ENCODE results near the gene ZRANB1. TPM values are rescaled to one million over a fixed set of nuclear protein-coding genes. Genes with fewer than 3 reads are reported as not detected.

ZRANB1 gene
- total and polyA plus RNA-seq, 2 experiments from 2014 or later: 7.9 to 30.0 TPM

DNA sequence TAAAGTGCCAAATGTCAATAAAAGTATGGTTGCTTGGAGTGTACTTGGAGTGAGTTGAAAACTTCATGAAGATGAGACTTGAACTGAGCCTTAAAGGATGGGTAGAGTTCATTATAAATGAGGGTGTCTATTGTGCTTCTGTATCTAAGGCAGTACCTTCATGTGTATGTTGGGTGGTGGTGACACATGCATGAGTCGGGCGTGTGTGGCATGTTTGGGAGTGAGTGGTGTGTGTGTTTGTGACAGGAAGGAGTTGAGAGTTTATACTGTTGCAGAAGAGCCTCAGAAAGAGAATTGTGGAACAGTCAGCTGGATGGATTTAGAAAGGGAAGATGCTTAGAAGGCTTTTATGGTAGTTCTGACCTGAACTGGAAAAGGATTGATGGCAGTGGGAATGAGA, 6.0 kb upstream of the ZRANB1 start:
- no peaks in the 10 kb centered on the region for H3K36me3 ChIP-seq (replicated peaks; ENCODE audit: insufficient read depth, low read depth)
- H3K9me3 ChIP-seq (ENCODE audit: low read depth): no peaks in the 10 kb centered on the region
- peaks cover 99% of the 10 kb centered on the region for H3K79me2 ChIP-seq
- no peak overlapping the region for H3K4me2 ChIP-seq
- no peak for TF ChIP-seq EZH2 (IDR thresholded peaks at IDR 0.05; ENCODE audit: borderline replicate concordance)
- TF ChIP-seq, protein P1, sequence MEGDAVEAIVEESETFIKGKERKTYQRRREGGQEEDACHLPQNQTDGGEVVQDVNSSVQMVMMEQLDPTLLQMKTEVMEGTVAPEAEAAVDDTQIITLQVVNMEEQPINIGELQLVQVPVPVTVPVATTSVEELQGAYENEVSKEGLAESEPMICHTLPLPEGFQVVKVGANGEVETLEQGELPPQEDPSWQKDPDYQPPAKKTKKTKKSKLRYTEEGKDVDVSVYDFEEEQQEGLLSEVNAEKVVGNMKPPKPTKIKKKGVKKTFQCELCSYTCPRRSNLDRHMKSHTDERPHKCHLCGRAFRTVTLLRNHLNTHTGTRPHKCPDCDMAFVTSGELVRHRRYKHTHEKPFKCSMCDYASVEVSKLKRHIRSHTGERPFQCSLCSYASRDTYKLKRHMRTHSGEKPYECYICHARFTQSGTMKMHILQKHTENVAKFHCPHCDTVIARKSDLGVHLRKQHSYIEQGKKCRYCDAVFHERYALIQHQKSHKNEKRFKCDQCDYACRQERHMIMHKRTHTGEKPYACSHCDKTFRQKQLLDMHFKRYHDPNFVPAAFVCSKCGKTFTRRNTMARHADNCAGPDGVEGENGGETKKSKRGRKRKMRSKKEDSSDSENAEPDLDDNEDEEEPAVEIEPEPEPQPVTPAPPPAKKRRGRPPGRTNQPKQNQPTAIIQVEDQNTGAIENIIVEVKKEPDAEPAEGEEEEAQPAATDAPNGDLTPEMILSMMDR (IDR thresholded peaks at IDR 0.05; ENCODE audit: poor library complexity): no peak
- TF ChIP-seq EZH2phosphoT487 (IDR thresholded peaks at IDR 0.05; ENCODE audit: low read depth, severe bottlenecking, unreplicated experiment): no peak
- H3K9me2 ChIP-seq (replicated peaks; ENCODE audit: insufficient read depth): no peaks in the 10 kb centered on the region
- DNase-seq (ENCODE audit: low spot score): no peak
- 94% methylated on average over 2 of the region's 2 CpGs for WGBS (ENCODE audit: low lambda C conversion rate, missing lambda C conversion rate)
- no peaks in the 10 kb centered on the region for H3K4me1 ChIP-seq (ENCODE audit: insufficient read depth)
- H3K27me3 ChIP-seq: no peaks in the 10 kb centered on the region
- H4K20me1 ChIP-seq (ENCODE audit: insufficient read depth, poor library complexity, severe bottlenecking): peaks cover 90% of the 10 kb centered on the region
- H3K27ac ChIP-seq: no peak overlapping the region
- H2AFZ ChIP-seq: no peak overlapping the region
- H3K4me3 ChIP-seq: no peak overlapping the region

DNA sequence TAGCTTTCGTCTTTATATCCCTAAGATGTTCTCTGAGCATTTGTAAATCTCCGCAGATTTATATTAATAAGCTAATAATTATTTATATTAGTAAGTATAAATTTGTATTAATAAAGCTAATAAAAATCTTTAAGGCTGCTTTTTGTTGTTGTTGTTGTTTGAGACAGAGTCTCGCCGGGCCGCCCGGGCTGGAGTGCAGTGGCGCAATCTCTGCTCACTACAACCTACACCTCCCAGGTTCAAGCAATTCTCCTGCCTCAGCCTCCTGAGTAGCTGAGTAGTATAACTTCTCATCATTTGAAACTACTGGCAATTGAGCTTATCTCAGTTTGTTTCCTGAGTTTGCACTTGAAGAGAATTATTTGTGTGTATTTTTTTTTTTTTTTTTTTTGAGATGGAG, 5.1 kb upstream of the ZRANB1 start:
- Histone ChIP-seq H3K9me2 (replicated peaks; ENCODE audit: insufficient read depth) (no peaks in the 10 kb centered on the region), H3K27ac (no peak overlapping the region), H4K20me1 (ENCODE audit: insufficient read depth, poor library complexity, severe bottlenecking) (peaks cover 90% of the 10 kb centered on the region), H2AFZ (no peak overlapping the region), H3K36me3 (replicated peaks; ENCODE audit: insufficient read depth, low read depth) (no peaks in the 10 kb centered on the region), H3K4me2 (no peak overlapping the region), H3K79me2 (peaks cover 99% of the 10 kb centered on the region), H3K27me3 (no peaks in the 10 kb centered on the region), H3K4me1 (ENCODE audit: insufficient read depth) (no peaks in the 10 kb centered on the region), H3K4me3 (no peak overlapping the region), H3K9me3 (ENCODE audit: low read depth) (no peaks in the 10 kb centered on the region)
- DNase-seq (ENCODE audit: low spot score): no peak
- 91% methylated on average over 7 of the region's 7 CpGs for WGBS (ENCODE audit: low lambda C conversion rate, missing lambda C conversion rate)
- TF ChIP-seq EZH2phosphoT487 (IDR thresholded peaks at IDR 0.05; ENCODE audit: low read depth, severe bottlenecking, unreplicated experiment) (no peak), EZH2 (IDR thresholded peaks at IDR 0.05; ENCODE audit: borderline replicate concordance) (no peak)
- TF ChIP-seq, protein P1 (IDR thresholded peaks at IDR 0.05; ENCODE audit: poor library complexity): no peak

DNA sequence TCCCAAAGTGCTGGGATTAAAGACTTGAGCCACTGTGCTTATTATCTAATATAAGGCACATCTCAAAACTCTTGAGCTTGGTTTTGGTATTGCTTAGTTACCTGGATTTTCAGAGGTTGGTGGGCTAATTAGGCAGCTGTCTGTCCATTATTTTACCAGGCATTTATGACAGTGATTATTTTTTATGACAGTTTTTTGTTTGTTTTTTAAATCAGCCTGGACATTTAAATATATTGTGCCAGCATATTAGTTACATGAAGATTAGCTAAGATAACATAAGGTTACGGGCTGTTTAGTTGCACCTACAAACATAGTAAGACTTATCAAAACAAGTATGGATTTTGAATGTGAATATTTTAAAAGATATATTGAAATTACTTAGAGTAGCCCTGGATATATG, 2.6 kb upstream of the ZRANB1 start:
- Histone ChIP-seq H3K36me3 (replicated peaks; ENCODE audit: insufficient read depth, low read depth) (no peaks in the 10 kb centered on the region), H3K27me3 (no peaks in the 10 kb centered on the region), H3K9me3 (ENCODE audit: low read depth) (no peaks in the 10 kb centered on the region), H2AFZ (no peak overlapping the region), H3K4me3 (no peak overlapping the region), H4K20me1 (ENCODE audit: insufficient read depth, poor library complexity, severe bottlenecking) (peaks cover 93% of the 10 kb centered on the region), H3K9me2 (replicated peaks; ENCODE audit: insufficient read depth) (no peaks in the 10 kb centered on the region), H3K4me2 (no peak overlapping the region), H3K79me2 (peaks cover 99% of the 10 kb centered on the region), H3K27ac (no peak overlapping the region), H3K4me1 (ENCODE audit: insufficient read depth) (peaks cover 5% of the 10 kb centered on the region)
- no peak for DNase-seq (ENCODE audit: low spot score)
- WGBS (ENCODE audit: low lambda C conversion rate, missing lambda C conversion rate): 87% methylated on average over 1 of the region's 1 CpG
- TF ChIP-seq, protein P1 (IDR thresholded peaks at IDR 0.05; ENCODE audit: poor library complexity): no peak
- TF ChIP-seq EZH2phosphoT487 (IDR thresholded peaks at IDR 0.05; ENCODE audit: low read depth, severe bottlenecking, unreplicated experiment) (no peak), EZH2 (IDR thresholded peaks at IDR 0.05; ENCODE audit: borderline replicate concordance) (no peak)
